ENCODE measurements around the gene ITGA11.

DNA sequence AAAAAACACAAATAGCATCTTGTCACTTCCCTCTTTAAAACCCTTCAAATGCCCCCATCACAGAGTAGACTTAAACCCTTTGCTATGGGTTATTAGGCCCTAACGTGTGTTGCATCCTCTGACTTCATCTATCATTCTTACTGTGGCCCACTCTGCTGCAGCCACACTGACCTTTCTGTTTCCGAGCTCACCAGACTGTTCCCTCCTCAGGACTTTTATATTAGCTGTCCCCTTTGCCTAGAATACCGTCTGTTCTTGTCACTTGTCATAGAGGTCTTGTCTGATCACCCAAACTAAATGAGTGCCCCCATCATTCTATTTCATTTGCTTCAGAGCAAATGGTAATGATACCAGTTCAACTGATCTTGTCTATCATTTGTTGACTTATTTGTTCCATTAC, 155.3 kb downstream of the ITGA11 start:
- TF ChIP-seq, protein P1, sequence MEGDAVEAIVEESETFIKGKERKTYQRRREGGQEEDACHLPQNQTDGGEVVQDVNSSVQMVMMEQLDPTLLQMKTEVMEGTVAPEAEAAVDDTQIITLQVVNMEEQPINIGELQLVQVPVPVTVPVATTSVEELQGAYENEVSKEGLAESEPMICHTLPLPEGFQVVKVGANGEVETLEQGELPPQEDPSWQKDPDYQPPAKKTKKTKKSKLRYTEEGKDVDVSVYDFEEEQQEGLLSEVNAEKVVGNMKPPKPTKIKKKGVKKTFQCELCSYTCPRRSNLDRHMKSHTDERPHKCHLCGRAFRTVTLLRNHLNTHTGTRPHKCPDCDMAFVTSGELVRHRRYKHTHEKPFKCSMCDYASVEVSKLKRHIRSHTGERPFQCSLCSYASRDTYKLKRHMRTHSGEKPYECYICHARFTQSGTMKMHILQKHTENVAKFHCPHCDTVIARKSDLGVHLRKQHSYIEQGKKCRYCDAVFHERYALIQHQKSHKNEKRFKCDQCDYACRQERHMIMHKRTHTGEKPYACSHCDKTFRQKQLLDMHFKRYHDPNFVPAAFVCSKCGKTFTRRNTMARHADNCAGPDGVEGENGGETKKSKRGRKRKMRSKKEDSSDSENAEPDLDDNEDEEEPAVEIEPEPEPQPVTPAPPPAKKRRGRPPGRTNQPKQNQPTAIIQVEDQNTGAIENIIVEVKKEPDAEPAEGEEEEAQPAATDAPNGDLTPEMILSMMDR (IDR thresholded peaks at IDR 0.05) = no peak
- TF ChIP-seq ZFX (IDR thresholded peaks at IDR 0.05; ENCODE audit: borderline replicate concordance) = no peak
